ENCODE measurements around the gene ITGB8.

DNA sequence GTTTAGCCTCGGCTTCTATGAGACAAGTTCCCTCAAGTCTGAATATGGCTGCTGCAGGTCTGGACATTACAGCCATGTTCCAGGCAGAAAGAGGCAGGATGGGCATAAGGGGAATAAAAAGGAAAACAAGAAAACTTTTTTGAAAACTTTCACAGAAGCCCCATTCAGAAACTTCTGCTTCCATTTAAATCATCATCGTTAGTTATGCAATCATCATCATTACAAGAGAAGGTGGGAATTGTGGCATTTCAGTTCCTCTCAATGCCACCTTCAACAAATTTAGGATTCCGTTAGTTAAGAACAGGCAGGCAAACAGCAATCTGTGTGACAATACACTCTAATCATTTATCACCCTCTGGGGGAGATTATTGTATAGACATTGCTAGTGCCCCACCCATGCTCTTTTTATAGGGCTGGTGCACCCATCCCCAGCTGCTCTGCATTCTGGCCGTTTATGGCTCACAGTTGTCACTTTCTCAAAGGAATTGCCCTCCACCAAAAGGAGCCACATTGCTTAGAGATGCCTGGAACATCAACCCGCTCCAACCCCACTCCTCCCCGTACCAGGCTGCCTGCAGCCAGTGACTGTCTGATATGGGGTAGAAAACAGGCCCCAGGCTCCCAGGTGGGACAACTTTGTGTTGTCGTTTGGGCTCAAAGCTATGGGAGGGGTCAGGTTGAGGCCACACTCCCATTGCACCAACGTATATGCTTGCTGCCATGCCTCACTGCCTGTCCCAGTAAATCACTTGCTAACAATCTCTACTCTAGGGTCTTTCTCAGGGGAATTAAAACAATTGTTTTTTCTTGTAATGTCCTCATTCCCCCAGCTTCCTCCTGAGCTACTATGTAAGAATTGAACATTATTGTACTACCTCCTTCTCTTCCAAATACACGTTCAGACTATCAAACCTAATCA, 24.2 kb downstream of the ITGB8 start:
- no peak for TF ChIP-seq CTCF (IDR thresholded peaks at IDR 0.05)
- TF ChIP-seq POLR2A (IDR thresholded peaks at IDR 0.05) = no peak
- no peak for TF ChIP-seq POLR2AphosphoS5 (IDR thresholded peaks at IDR 0.05)

Measured in suprapubic skin (tissue), 4 donors.